Panc1 (cell line): Measurements from ENCODE around the gene RNU1-4. TPM values are rescaled to one million over a fixed set of nuclear protein-coding genes. Genes with fewer than 3 reads are reported as not detected.
"Not testable (repeated sequence)": the region's sequence is repeated elsewhere in the genome, so short reads cannot be mapped to it uniquely, and the experiment has no call there.

ENCODE experiments used
- ATAC-seq: fragments of 200-7000 bp; cut with Tn5 transposase; 2 replicates; pipeline ENCODE4 v1.9.1; 2020; ENCODE audit warnings: mild to moderate bottlenecking, moderate library complexity
- BruUV-seq: library from RNA; stranded (reverse); fragments of 400-500 nt; replicated peaks from 2 replicates; lab custom pipeline; 2021; lab: Mats Ljungman, UMichigan
- CTCF ChIA-PET: fragments of 300-600 bp; sonication (Branson Sonifier 250); formaldehyde crosslinking; loops from one replicate; lab custom pipeline; 2022; ENCODE audit warnings: antibody characterized with exemption; lab: Charles Lee
- POLR2A ChIA-PET: fragments of 300-600 bp; sonication (Branson Sonifier 250); formaldehyde crosslinking; loops from one replicate; lab custom pipeline; 2022; ENCODE audit warnings: antibody characterized with exemption; lab: Charles Lee
- DNase-seq: peaks from one replicate; pipeline ENCODE4 v3.0.0-alpha.2; 2010; ENCODE audit warnings: low read depth, low spot score
- H3K27ac ChIP-seq: 2 replicates; pipeline ENCODE4 v1.5.1; 2011; ENCODE audit warnings: mild to moderate bottlenecking, low read length, inconsistent platforms
- H3K27me3 ChIP-seq: fragments of 200-500 bp; sonication (Bioruptor generic); 2 replicates; pipeline ENCODE4 v1.6.0; 2014; ENCODE audit warnings: low read length, inconsistent platforms; ENCODE audit not compliant: control insufficient read depth, insufficient read depth
- H3K36me3 ChIP-seq: fragments of 200-500 bp; sonication (Bioruptor generic); 2 replicates; pipeline ENCODE4 v1.5.1; 2014; ENCODE audit warnings: inconsistent platforms, mild to moderate bottlenecking, low read length, moderate library complexity; ENCODE audit not compliant: control insufficient read depth, insufficient read depth
- H3K4me1 ChIP-seq: 2 replicates; pipeline ENCODE4 v1.5.1; 2011; ENCODE audit warnings: inconsistent platforms, mild to moderate bottlenecking, low read length, moderate library complexity; ENCODE audit not compliant: control insufficient read depth, insufficient read depth
- H3K4me3 ChIP-seq, 2 experiments: 2 replicates each; pipeline ENCODE4 v1.5.1; 2011 to 2012; ENCODE audit warnings: low read depth in 2 of 2, low read length in 2 of 2, mild to moderate bottlenecking in 2 of 2, inconsistent platforms in 1 of 2, moderate library complexity in 1 of 2
- H3K9me3 ChIP-seq: fragments of 200-500 bp; sonication (Bioruptor generic); 2 replicates; pipeline ENCODE4 v1.5.1; 2014; ENCODE audit warnings: low read depth, mild to moderate bottlenecking, inconsistent platforms, low read length, moderate library complexity; ENCODE audit not compliant: control insufficient read depth, insufficient read depth
- in situ Hi-C: cut with HindIII; loops from 2 replicates; pipeline ENCODE4 v1.10.0; 2016; ENCODE audit warnings: low sequenced_read_pairs, low pct_unique_long_range_greater_than_20kb
- intact Hi-C: fragments of 100-400 bp; cut with micrococcal nuclease; formaldehyde crosslinking; loops from one replicate; pipeline ENCODE4 v1.10.0; 2022; ENCODE audit not compliant: unreplicated experiment
- total RNA-seq: library from RNA; stranded (reverse); gene quantifications from one replicate; pipeline ENCODE4 v1.2.1, GENCODE V29; 2021; ENCODE audit not compliant: unreplicated experiment

The RNU1-4 gene
- total RNA-seq, 1 experiment from 2014 or later: 1,290 TPM

GRCh38 chr1:16765731-16766605 is 25.7 kb downstream of the RNU1-4 start:
- H3K27me3 ChIP-seq, DNase-seq, H3K4me3 ChIP-seq, H3K27ac ChIP-seq, H3K36me3 ChIP-seq, ATAC-seq, CTCF ChIA-PET, H3K4me1 ChIP-seq, in situ Hi-C loops, BruUV-seq, H3K9me3 ChIP-seq, intact Hi-C loops, POLR2A ChIA-PET: not testable (repeated sequence)

GRCh38 chr1:16766689-16767256 is 26.5 kb downstream of the RNU1-4 start:
- POLR2A ChIA-PET, ATAC-seq, H3K4me1 ChIP-seq, H3K9me3 ChIP-seq, DNase-seq, H3K27me3 ChIP-seq, intact Hi-C loops, BruUV-seq, H3K27ac ChIP-seq, CTCF ChIA-PET, H3K36me3 ChIP-seq, H3K4me3 ChIP-seq, in situ Hi-C loops: not testable (repeated sequence)

GRCh38 chr1:16770139-16770759 is 29.9 kb downstream of the RNU1-4 start:
- POLR2A ChIA-PET, H3K27me3 ChIP-seq, H3K9me3 ChIP-seq, BruUV-seq, DNase-seq, H3K4me1 ChIP-seq, H3K36me3 ChIP-seq, in situ Hi-C loops, H3K27ac ChIP-seq, CTCF ChIA-PET, H3K4me3 ChIP-seq, intact Hi-C loops: not testable (repeated sequence)
- peak; percentile 88 for ATAC-seq

- H3K36me3 ChIP-seq, CTCF ChIA-PET, in situ Hi-C loops, DNase-seq, BruUV-seq, H3K4me3 ChIP-seq, ATAC-seq, H3K9me3 ChIP-seq, H3K4me1 ChIP-seq, intact Hi-C loops, H3K27ac ChIP-seq, H3K27me3 ChIP-seq, POLR2A ChIA-PET: not testable (repeated sequence)
Observed at GRCh38 chr1:16770896-16771446, 30.7 kb downstream of the RNU1-4 start.

GRCh38 chr1:16772275-16773204 is 32.2 kb downstream of the RNU1-4 start:
- in situ Hi-C loops, H3K4me1 ChIP-seq, intact Hi-C loops, DNase-seq, BruUV-seq, CTCF ChIA-PET, H3K27me3 ChIP-seq, H3K4me3 ChIP-seq, H3K9me3 ChIP-seq, H3K27ac ChIP-seq, POLR2A ChIA-PET, H3K36me3 ChIP-seq: not testable (repeated sequence)
- ATAC-seq: peak; percentile 58; the same call in 1 of the 2 replicates

- H3K9me3 ChIP-seq, DNase-seq, H3K27me3 ChIP-seq, H3K36me3 ChIP-seq, H3K27ac ChIP-seq, intact Hi-C loops, ATAC-seq, in situ Hi-C loops, H3K4me1 ChIP-seq, H3K4me3 ChIP-seq, POLR2A ChIA-PET, BruUV-seq, CTCF ChIA-PET: not testable (repeated sequence)
Observed at GRCh38 chr1:16773205-16773596, 32.9 kb downstream of the RNU1-4 start.
